ENCODE results near the gene PRSS38. TPM values are rescaled to one million over a fixed set of nuclear protein-coding genes. Genes with fewer than 3 reads are reported as not detected.
A peak's percentile ranks its signal among the peaks of the same experiment; 100 is the strongest.

The PRSS38 gene
- total RNA-seq, 2 donors from 2014 or later, result not detected

- peak overlapping the region; percentile 11 for H3K9ac ChIP-seq (ENCODE audit: extremely low read depth, low read length, poor library complexity, severe bottlenecking)
- H3K36me3 ChIP-seq (ENCODE audit: control insufficient read depth, insufficient read depth, low read length), result no peaks in the 10 kb centered on the region
- peaks cover 47% of the 10 kb centered on the region for H3K27me3 ChIP-seq (ENCODE audit: control insufficient read depth, insufficient read depth, low read length, poor library complexity, severe bottlenecking)
- H3K9me3 ChIP-seq (ENCODE audit: control insufficient read depth, low read length), result no peaks in the 10 kb centered on the region
- no peaks in the 10 kb centered on the region for H3K9me3 Mint-ChIP-seq
- WGBS, 2 experiments (ENCODE audit: insufficient coverage in 1 of 2, insufficient read length in 1 of 2), result 1 to 3% methylated on average over 32 to 60 of the region's 60 CpGs
- H3K27me3 Mint-ChIP-seq (ENCODE audit: insufficient read depth), result peaks cover 50% of the 10 kb centered on the region
- peak; percentile 100 for DNase-seq
- TF ChIP-seq, protein P1, sequence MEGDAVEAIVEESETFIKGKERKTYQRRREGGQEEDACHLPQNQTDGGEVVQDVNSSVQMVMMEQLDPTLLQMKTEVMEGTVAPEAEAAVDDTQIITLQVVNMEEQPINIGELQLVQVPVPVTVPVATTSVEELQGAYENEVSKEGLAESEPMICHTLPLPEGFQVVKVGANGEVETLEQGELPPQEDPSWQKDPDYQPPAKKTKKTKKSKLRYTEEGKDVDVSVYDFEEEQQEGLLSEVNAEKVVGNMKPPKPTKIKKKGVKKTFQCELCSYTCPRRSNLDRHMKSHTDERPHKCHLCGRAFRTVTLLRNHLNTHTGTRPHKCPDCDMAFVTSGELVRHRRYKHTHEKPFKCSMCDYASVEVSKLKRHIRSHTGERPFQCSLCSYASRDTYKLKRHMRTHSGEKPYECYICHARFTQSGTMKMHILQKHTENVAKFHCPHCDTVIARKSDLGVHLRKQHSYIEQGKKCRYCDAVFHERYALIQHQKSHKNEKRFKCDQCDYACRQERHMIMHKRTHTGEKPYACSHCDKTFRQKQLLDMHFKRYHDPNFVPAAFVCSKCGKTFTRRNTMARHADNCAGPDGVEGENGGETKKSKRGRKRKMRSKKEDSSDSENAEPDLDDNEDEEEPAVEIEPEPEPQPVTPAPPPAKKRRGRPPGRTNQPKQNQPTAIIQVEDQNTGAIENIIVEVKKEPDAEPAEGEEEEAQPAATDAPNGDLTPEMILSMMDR (conservative IDR thresholded peaks at IDR 0.05), result no peak
- H3K36me3 Mint-ChIP-seq (ENCODE audit: low read depth), result no peaks in the 10 kb centered on the region
- H3K4me1 ChIP-seq (ENCODE audit: control insufficient read depth, insufficient read depth, low read length), result no peaks in the 10 kb centered on the region
- peak overlapping the region; percentile 60 for H3K4me3 Mint-ChIP-seq
- peaks cover 6% of the 10 kb centered on the region for H3K4me1 Mint-ChIP-seq
- H3K27ac ChIP-seq (ENCODE audit: low read depth, low read length), result no peak overlapping the region
- no peak overlapping the region for H3K27ac Mint-ChIP-seq
- peak overlapping the region; percentile 84 for H3K4me3 ChIP-seq (ENCODE audit: low read length)
Measured at GRCh38 chr1:227787513-227788270, 27.8 kb upstream of the PRSS38 start.

DNA sequence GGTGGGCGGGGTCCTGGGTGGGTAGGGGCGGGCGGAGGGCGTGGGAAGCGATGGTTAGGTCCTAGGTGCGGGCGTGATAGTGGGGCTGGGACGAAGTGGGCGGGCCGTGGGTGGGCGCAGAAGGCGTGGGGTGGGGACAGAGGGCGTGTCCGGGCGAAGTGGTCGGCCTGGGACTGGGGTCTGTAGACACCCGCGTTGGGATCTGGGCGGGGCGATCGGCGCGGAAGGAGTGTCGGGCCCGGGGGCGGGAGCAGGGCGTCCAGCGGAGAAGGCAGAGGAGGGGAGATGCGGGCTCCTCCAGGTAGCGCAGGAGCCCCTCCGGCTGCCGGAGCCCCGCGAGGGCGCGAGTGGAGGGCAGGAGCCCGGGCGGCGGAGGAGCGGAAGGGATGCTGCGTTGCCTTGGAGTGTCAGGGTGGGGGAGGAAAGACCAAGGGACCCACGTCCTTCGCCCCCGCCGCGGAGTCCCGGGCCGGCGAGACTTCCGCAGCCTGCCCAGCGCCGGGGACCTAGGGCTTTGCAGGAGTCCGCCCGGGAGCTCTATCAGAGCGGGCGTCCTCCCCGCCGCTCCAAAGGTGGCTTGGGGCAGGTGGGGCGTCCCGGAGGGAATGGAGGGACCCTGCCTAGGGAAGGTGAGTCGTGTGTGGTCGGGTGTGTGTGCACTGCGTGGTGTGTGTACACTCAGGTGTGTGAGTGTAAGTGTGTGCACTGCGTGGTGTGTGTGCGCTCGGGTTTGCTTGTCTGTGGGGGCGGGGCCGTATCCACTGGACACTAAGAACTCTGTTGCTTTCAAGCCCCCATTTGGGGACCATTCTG lies 27.0 kb upstream of the PRSS38 start:
- peak; percentile 97 for DNase-seq
- H3K27ac Mint-ChIP-seq, result no peak overlapping the region
- Histone ChIP-seq H3K36me3 (ENCODE audit: control insufficient read depth, insufficient read depth, low read length) (no peaks in the 10 kb centered on the region), H3K4me3 (ENCODE audit: low read length) (peak overlapping the region; percentile 67), H3K27me3 (ENCODE audit: control insufficient read depth, insufficient read depth, low read length, poor library complexity, severe bottlenecking) (peaks cover 47% of the 10 kb centered on the region), H3K9me3 (ENCODE audit: control insufficient read depth, low read length) (no peaks in the 10 kb centered on the region), H3K4me1 (ENCODE audit: control insufficient read depth, insufficient read depth, low read length) (no peaks in the 10 kb centered on the region), H3K9ac (ENCODE audit: extremely low read depth, low read length, poor library complexity, severe bottlenecking) (no peak overlapping the region), H3K27ac (ENCODE audit: low read depth, low read length) (no peak overlapping the region)
- TF ChIP-seq, protein P1 (conservative IDR thresholded peaks at IDR 0.05), result no peak
- peaks cover 50% of the 10 kb centered on the region for H3K27me3 Mint-ChIP-seq (ENCODE audit: insufficient read depth)
- 0 to 2% methylated on average over 2 to 67 of the region's 68 CpGs for WGBS, 2 experiments (ENCODE audit: insufficient coverage in 1 of 2, insufficient read length in 1 of 2)
- H3K4me1 Mint-ChIP-seq, result peaks cover 6% of the 10 kb centered on the region
- H3K9me3 Mint-ChIP-seq, result no peaks in the 10 kb centered on the region
- no peaks in the 10 kb centered on the region for H3K36me3 Mint-ChIP-seq (ENCODE audit: low read depth)
- peak overlapping the region; percentile 60 for H3K4me3 Mint-ChIP-seq

DNA sequence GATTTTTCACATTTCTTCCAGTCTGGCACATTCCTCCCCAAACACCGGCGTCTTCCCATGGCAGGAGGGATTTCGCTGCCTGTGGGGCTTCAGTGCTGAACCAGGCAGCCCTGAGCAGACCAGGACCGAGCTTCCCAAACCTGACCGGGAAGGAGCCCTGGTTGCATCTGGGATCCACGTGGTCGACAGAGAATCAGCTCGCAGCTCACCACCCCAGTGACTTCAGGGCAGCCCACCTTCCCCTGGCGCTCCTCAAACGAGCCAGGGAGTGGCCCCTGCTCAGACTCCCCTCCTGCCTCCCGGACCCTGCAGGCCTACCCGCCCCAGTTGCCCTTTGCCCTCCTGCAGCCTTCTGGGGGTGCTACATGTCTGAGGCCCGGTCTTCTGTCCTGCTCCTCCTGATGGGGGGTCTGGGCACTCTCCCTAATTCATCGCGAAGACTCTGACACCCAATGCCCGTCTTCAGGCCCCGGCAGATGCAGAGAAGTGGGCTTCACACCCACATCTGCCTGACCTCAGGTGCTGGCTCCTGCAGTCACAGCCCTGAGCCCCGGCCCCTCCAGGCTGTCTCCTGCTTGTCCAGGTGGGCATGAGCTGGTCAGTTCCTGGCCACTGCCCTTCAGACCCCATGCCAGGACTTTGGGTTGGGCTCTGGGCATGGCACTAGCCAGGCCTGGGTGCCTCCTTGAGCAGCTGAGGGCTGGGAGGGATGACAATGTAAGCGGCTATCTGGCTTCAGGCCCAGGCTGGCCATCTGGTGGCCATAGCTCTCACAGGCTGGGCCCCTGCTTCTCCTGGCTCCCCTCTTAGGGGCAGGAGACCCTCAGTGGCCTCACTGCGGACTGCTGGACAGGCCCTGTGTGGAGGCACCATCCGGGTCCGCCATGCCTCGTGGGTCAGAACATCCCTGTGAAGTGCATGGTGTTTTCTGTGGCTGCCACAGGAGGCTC lies 26.1 kb upstream of the PRSS38 start:
- H3K27ac Mint-ChIP-seq, result peak overlapping the region; percentile 48
- H3K27me3 ChIP-seq (ENCODE audit: control insufficient read depth, insufficient read depth, low read length, poor library complexity, severe bottlenecking), result peaks cover 47% of the 10 kb centered on the region
- no peaks in the 10 kb centered on the region for H3K36me3 ChIP-seq (ENCODE audit: control insufficient read depth, insufficient read depth, low read length)
- H3K4me1 ChIP-seq (ENCODE audit: control insufficient read depth, insufficient read depth, low read length), result peaks cover 5% of the 10 kb centered on the region
- H3K4me3 ChIP-seq (ENCODE audit: low read length), result peak overlapping the region; percentile 67
- no peaks in the 10 kb centered on the region for H3K9me3 Mint-ChIP-seq
- no peaks in the 10 kb centered on the region for H3K9me3 ChIP-seq (ENCODE audit: control insufficient read depth, low read length)
- H3K27me3 Mint-ChIP-seq (ENCODE audit: insufficient read depth), result peaks cover 50% of the 10 kb centered on the region
- no peaks in the 10 kb centered on the region for H3K36me3 Mint-ChIP-seq (ENCODE audit: low read depth)
- H3K27ac ChIP-seq (ENCODE audit: low read depth, low read length), result no peak overlapping the region
- H3K4me1 Mint-ChIP-seq, result peaks cover 8% of the 10 kb centered on the region
- H3K4me3 Mint-ChIP-seq, result peak overlapping the region; percentile 60
- H3K9ac ChIP-seq (ENCODE audit: extremely low read depth, low read length, poor library complexity, severe bottlenecking), result no peak overlapping the region
- 67 to 69% methylated on average over 21 to 23 of the region's 23 CpGs for WGBS, 2 experiments (ENCODE audit: insufficient coverage in 1 of 2, insufficient read length in 1 of 2)
- peak; percentile 74 for DNase-seq
- TF ChIP-seq, protein P1 (conservative IDR thresholded peaks at IDR 0.05), result peak; percentile 36
